Left lobe of liver (tissue), 2 donors: Measurements from ENCODE around the gene USP28. TPM values are rescaled to one million over a fixed set of nuclear protein-coding genes. Genes with fewer than 3 reads are reported as not detected.
"Not testable (repeated sequence)": the region's sequence is repeated elsewhere in the genome, so short reads cannot be mapped to it uniquely, and the experiment has no call there.

Source experiments
- ATAC-seq: fragments of 200-7000 bp; cut with Tn5 transposase; one replicate; pipeline ENCODE4 v1.9.1; 2020; ENCODE audit warnings: mild to moderate bottlenecking, moderate library complexity
- DNase-seq: peaks from one replicate; pipeline ENCODE4 v3.0.0-alpha.2; 2020; ENCODE audit warnings: low spot score
- total RNA-seq: library from RNA; stranded (reverse); gene quantifications from one replicate; pipeline ENCODE4 v1.2.1, GENCODE V29; 2021
- donor health status: DM: no; HTN: no; CAD: no; lungs with moderate emphysema.
- donor health status: DM: no; HTN: yes; CAD: no.

The USP28 gene
- total RNA-seq, 1 donor from 2014 or later = 11.6 TPM

DNA sequence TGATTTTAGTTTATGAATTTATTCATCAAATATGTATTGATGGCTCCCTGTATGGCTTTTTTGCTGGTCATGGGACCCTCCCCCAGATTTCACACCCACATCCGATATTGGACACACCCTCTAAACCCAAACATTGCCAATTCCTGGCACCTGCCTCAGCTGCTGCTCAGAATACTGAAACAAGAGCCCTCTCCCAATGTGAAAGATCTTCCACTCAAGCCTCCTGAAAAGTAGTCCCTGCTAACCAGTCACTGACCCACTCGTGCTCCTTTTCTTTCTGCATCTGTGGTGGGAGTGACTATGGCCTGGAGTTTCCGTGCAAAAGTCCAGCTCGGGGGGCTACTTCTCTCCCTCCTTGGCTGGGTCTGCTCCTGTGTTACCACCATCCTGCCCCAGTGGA lies 95.9 kb downstream of the USP28 start, which contains the start of gene CLDN25:
Gene CLDN25, plus strand, starts transcription at position 301 of the 400 bp plus-strand sequence. Its CDS starts 0 bp downstream, at position 301.
- ATAC-seq (no peak), DNase-seq (no peak)

DNA sequence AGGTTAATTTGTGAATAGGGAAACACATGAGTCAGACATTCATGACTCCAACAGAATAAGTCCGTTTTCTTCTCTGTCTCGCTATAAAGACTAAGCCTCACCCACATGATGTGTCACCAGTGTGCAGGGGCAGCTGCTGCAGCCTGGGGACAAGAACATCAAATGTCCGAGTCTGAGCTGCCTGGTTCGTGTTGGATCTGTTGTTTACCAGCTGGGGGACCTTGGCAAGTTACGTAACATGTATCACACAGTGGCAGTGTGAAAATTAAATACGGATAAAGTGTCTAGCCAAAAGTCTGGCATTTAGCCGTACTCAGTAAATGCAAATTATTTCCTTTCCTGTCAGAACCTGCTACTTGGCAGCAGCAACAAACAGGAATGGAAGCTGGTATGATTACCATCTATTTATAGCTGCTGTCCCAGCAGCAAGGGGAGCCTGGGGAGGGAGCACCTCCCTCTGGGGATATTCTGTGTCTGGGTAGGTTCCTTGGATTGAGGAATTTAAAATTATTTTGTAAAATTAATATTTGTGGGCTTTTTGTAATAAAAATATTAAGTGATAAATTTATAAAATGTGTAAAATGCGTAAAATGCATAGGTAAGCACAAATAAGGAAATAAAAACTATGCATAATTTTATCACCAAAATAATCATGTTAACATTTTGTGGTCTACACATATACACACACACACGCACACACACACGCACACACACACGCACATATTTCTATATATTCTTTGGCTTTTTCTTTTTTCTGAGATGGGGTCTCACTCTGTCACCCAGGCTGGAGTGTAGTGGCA lies 97.1 kb downstream of the USP28 start:
- DNase-seq (peak; percentile 63), ATAC-seq (peak; percentile 43)

DNA sequence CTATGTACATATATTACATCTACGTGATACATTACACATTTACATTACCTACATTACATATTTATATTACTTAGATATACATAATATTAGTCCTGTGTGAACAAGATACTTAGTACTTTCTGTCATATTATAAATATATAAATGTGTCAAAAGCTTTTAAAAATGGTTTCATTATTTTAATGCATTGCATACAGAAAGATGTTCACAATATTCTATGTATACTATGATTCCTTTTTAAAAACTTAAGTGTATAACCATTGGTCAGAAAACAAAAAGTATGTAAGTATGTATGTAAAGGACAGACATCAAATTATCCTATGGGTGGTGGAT lies 101.2 kb downstream of the USP28 start:
- ATAC-seq (no peak), DNase-seq (no peak)

DNA sequence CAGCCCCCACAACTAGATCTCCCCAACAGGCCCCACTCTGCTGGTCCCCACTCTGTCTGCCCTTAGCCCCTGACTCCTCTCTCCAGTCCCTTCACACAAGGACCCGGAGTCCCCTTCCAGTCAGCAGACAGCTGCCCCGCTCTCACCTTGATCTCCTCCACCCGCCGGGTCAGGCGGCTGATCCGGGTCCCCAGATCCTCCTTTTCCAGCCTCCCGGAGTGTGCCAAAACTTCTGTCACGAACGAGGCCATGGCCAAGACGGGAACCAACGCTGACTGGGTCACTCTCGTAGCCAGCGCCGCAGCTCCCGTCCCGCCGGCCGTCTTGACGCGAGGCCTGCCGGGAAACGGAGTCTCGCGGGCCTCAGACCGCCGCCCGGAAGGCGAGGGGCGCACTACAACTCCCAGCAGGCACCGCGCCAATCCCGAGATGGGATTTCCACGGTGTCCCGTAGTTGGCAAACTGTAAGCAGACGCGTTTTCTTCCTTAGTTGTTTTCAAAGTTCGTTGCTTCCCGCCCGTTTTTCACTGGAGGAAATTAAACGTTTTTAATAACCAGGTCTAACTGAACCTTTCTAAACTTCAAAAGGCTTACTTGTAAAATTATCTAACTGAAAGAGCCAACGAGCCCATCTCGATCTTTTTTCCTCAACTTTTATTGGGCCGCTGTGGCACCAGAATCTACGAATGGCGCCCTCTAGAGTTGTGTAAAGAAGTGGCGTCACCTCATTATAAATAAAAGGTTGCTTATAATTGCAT lies 101.8 kb downstream of the USP28 start, which contains the start of gene ZW10:
Gene ZW10, minus strand, starts transcription at position 277 of the 758 bp plus-strand sequence. Its CDS starts 26 bp downstream, at position 251.
- ATAC-seq = peak; percentile 97

DNA sequence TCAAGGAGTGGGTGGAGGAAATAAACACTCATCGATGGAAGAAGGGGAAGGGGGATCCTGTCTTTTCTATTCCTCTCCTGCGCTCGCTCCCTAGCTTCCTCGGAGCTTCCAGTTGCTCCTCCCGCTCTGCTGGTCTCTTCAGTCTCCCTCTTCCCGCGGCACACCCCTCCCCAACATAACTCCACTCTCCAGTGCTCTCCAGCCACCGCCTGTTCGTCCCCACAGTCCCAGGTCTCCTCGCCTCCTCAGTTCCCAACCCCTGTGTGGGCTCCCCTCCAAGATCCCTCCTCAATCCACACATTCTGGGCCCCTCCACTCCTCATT lies 102.3 kb downstream of the USP28 start:
- no peak for DNase-seq
- ATAC-seq = peak; percentile 48

More for the DNA sequence above, 101.8 kb downstream of the USP28 start, which contains the start of gene ZW10:
- DNase-seq = peak; percentile 98

DNA sequence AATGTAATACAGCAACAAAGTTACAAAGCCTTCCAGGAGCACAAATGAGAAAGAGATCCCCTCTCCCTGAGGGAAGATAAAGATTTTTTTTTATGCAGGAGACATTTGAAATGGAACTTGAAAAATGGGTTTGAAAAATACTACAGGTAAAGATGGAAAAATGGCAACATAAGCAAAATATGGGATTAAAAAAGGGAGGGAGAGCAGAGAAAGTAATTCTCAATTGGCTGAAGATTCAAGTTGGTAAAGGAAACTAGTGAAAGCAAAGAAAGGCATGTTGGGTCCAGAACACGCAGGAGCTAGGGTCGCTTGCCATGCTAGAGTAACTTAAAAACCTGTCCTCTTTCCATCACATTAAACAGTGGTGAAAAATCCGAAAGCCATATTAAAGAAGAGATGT lies 103.4 kb downstream of the USP28 start:
- DNase-seq (no peak), ATAC-seq (no peak)

DNA sequence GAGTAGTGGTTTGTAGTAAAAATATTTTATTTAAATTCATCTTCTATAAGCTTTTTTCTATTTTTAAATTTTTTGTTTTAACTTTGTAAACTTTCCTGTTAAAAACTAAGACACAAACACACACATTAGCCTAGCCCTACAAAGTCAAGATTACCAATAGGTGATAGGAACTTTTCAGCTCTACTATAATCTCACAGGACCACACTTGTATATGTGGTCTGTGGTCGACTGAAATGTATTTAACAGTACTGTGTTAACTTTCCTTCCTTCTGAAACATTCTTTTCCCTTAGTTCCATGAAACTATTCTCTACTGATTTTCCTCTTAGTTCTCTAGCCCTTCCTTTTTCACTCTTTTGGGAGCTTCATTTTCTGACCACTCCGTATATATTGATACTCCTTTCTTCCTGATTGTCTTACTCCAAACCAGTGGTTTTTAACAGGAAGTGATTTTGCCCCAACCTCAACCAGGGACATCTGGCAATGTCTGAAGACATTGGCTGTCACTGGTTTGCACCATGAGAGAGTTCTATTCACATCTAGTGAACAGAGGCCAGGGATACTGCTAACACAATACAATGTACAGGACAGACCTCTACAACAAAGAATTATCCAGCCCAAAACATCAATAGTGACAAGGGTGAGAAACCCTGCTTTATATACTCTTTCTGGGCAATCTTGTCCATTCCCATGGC lies 110.7 kb downstream of the USP28 start:
- ATAC-seq = no peak

DNA sequence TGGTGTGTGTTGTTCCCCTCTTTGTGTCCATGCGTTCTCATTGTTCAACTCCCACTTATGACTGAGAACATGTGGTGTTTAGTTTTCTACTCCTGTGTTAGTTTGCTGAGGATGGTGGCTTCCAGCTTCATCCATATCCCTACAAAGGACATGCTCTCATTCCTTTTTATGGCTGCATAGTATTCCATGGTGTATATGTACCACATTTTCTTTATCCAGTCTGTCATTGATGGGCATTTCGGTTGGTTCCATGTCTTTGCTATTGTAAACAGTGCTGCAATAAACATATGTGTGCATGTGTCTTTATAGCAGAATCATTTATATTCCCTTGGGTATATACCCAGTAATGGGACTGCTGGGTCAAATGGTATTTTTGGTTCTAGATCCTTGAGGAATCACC lies 112.3 kb downstream of the USP28 start:
- not testable (repeated sequence) for DNase-seq, ATAC-seq

More for the DNA sequence above, 110.7 kb downstream of the USP28 start:
- DNase-seq = no peak

DNA sequence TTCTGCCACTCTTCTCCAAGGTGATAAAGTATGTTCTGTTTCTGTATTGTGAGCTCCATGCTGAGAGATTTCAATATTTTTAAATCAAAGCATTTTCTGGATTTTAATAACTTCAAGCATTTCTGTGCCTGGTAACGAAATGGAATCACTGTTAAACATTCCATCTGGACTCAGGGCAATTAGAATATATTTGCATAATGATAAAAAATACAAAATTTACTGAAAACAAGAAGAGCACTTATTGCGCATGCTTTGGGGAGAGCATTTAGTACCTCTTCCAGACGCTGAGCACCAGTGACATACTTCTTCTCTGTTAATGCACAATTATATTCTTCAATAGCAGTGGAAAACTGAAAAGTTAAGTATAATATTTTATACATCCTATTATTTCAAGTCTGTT lies 115.1 kb downstream of the USP28 start:
- no peak for ATAC-seq
- no peak for DNase-seq

DNA sequence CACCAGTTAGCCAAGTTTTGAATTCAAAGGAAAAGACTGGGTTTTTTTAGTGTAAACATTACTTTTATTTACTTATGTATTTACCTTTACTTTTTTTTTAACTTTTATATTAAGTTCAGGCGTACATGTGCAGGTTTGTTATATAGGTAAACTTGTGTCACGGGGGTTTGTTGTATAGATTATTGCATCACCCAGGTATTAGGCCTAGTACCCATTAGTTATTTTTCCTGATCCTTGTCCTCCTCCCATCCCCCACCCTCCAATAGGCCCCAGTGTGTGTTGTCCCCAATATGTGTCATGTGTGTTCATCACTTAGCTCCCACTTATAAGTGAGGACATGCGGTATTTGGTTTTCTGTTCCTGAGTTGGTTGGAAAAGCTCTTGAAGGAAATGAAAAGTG lies 122.4 kb downstream of the USP28 start:
- DNase-seq (no peak), ATAC-seq (no peak)

Other genes with a start within 250 kb of the USP28 start
- 0.65 TPM for gene TMPRSS5, start 169.3 kb downstream of the USP28 start, total RNA-seq
- 6.3 TPM for gene ZW10, start 101.9 kb downstream of the USP28 start, total RNA-seq
- gene CLDN25, start 95.8 kb downstream of the USP28 start, total RNA-seq = not detected
- gene HTR3B, start 29.2 kb upstream of the USP28 start, total RNA-seq = not detected
- gene HTR3A, start 99.5 kb upstream of the USP28 start, total RNA-seq = not detected
- gene ZBTB16, start 184.1 kb upstream of the USP28 start, total RNA-seq = 160 TPM